Epidermal melanocyte (primary cell): Measurements from ENCODE around the gene TXLNA.
A peak's percentile ranks its signal among the peaks of the same experiment; 100 is the strongest.

ENCODE experiments used
- DNase-seq: peaks from one replicate; pipeline ENCODE4 v3.0.0; 2011; ENCODE audit warnings: low spot score; ENCODE audit not compliant: insufficient read length

TXLNA gene

DNA sequence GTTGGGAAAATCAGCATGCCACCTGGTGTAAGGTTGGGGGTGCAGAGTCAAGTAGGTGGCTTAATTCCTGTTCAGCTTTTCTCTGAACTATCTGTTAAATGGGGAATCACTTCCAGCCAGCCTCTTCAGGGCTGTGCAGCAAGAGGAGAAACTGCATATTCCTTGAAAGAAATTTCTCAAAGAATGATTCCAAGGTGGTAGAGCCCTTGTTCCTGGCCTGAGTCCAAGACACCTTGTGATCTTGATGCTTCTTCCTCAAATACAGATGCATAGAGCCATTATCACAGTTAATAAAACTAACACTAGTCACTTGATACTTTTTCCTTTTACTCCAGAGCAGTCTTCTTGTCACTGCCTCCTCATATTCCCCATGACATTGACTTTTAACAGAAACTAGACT is 5.2 kb downstream of the TXLNA start:
- no peak for DNase-seq

DNA sequence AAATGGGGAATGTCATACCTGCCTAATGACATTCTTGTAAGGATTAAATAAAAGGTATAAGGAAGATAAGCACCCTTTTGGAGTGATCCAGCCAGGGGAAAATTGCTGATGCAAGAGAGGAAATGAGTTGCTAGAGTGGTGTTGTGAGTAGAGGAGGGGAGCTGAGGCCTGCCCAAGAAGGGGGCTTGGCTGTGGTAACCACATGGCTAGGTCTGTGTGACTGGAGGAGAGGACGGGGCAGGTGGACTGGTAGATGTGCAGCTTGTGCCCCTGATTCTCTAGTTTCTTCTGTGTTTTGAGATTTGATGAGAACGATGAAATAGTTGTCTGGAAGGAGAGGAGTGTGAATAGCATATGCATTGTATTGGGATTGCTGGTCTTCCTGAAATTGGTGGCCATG is 6.6 kb downstream of the TXLNA start:
- DNase-seq, result no peak

DNA sequence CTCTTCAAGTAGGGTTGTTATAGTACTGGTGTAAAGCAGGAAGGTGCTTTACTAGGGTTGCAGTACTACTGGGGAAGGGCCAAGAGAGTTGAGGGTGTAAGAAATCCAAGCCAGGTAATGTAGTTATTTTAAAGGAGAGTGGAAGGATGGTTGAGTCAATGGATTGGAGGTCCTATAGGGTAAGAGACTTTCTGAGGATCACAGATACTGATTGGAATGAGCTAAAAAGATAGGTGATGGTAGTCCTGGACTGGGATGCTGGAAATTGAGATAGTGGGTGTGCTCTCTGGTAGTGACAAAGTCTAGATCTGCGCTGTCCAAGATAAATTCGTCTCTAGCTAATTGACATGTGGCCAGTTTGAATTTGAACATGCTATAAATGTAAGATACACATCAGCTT is 7.0 kb downstream of the TXLNA start:
- no peak for DNase-seq

DNA sequence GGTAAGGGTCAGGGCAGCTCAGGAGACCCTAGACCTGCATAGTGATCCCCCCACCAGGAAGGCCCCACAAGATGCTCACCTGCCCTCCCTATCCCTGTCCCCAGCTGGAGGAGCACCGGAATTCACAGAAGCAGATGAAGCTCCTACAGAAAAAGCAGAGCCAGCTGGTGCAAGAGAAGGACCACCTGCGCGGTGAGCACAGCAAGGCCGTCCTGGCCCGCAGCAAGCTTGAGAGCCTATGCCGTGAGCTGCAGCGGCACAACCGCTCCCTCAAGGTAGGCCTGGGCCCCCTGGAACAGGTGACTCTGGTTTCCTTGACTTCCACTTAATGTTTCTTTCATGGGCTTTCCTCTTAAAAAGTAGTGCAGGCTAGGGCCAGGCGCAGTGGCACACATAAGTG is 8.4 kb downstream of the TXLNA start:
- no peak for DNase-seq

DNA sequence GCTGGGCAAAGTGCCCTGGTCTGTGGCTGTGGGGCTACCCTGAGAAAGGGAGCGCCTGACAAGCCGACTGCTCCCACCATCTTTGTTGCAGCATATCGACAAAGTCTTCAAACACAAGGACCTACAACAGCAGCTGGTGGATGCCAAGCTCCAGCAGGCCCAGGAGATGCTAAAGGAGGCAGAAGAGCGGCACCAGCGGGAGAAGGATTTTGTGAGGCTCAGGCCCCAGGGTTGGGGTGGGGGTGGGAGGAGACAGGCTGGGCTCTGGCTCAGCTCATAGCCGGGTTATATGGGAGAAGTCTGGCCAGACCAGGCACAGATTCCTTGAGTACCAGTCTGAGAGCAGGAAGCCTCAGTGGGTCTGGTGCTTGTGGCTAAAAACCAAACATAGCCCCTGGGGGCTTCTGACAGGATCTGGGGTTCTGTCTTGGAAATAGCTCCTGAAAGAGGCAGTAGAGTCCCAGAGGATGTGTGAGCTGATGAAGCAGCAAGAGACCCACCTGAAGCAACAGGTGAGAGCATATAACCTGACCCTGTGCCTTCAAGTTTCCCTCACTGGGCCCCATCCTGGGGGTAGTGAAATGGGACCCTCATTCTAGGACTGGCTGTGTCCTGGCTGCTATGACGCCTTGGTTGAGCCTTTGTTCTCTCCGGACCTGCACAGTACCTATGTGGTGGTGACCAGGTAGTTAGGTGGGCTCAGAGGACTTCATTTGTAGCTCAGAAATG is 12.9 kb downstream of the TXLNA start:
- DNase-seq, result no peak

DNA sequence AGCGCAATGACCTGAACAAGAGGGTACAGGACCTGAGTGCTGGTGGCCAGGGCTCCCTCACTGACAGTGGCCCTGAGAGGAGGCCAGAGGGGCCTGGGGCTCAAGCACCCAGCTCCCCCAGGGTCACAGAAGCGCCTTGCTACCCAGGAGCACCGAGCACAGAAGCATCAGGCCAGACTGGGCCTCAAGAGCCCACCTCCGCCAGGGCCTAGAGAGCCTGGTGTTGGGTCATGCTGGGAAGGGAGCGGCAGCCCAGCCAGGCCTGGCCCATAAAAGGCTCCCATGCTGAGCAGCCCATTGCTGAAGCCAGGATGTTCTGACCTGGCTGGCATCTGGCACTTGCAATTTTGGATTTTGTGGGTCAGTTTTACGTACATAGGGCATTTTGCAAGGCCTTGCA is 15.5 kb downstream of the TXLNA start:
- no peak for DNase-seq

DNA sequence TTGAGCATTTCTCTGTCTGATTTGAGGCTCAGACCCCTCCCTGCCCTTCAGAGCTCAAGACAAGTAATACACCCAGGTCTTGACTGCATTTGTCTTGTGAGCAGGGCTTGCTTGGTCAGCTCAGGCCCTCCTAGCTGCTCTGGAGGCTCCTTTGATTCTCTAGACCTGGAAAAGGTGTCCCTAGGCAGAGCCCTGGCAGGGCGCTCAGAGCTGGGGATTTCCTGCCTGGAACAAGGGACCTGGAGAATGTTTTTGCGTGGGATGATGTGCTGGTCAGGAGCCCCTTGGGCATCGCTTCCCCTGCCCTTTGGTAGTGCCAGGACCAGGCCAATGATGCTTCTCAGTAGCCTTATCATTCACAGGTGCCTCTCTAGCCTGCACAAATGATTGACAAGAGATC is 16.1 kb downstream of the TXLNA start:
- no peak for DNase-seq

DNA sequence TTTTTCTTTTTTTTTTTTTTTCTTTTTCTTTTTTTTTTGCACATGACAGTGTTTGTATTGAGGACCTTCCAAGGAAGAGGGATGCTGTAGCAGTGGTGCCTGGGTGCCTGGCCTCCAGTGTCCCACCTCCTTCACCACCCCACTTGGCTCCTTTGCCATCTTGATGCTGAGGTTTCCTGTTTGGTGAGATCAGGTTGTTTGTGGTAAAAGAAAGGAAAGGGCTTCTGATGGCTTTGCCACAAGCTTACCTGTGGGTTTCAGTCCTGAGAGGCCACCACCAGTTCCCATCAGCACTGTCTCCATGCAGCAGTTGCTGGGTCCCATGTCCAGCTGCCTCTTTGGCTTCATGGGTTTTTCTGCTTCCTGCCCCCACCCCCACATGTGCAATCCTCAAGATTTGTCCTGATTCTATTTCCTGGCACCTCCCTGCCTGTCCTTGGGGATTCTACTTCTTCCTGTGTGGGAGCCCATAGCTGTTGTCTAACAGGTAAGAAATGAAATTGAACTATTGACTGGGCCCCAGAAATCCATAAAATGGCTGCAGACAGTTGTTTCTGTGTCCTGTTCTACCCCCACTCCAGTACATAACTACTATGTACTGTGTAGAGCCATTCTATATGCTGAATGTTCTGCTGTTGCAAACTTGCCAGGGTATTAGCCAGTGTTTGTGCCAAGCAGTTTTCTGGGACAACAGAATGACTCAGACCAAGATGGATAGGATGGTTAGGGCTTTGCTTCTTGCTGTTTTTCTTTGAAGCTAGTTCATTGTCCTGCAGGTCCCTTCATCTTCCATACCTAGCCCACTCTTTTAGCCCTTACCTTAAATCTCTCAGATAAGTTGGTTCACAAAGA is 16.7 kb downstream of the TXLNA start:
- no peak for DNase-seq

DNA sequence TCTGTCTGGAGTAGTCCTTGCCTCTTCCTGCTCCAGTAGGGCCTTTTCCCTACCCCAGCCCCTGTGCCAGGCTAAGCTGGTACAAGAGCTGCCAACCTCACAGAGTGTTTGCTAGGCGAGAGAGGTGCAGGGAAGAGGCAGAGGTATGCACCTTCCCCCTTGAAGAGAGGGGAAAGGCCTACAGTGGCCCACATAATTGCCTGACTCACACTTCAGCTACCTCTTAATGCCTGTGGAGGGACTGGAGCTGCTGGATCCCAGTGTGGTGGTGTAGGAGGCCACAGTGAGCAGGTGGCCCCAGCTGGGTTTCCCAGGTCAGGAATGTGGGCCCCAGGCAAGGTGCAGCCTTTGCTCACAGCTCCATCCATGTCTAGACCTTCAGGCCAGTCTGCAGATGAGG is 17.6 kb downstream of the TXLNA start:
- no peak for DNase-seq

DNA sequence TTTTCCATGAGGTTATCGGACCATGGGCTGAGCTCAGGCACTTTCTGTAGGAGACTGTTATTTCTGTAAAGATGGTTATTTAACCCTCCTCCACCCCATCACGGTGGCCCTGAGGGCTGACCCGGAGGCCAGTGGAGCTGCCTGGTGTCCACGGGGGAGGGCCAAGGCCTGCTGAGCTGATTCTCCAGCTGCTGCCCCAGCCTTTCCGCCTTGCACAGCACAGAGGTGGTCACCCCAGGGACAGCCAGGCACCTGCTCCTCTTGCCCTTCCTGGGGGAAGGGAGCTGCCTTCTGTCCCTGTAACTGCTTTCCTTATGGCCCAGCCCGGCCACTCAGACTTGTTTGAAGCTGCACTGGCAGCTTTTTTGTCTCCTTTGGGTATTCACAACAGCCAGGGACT is 18.4 kb downstream of the TXLNA start:
- DNase-seq, result no peak

DNA sequence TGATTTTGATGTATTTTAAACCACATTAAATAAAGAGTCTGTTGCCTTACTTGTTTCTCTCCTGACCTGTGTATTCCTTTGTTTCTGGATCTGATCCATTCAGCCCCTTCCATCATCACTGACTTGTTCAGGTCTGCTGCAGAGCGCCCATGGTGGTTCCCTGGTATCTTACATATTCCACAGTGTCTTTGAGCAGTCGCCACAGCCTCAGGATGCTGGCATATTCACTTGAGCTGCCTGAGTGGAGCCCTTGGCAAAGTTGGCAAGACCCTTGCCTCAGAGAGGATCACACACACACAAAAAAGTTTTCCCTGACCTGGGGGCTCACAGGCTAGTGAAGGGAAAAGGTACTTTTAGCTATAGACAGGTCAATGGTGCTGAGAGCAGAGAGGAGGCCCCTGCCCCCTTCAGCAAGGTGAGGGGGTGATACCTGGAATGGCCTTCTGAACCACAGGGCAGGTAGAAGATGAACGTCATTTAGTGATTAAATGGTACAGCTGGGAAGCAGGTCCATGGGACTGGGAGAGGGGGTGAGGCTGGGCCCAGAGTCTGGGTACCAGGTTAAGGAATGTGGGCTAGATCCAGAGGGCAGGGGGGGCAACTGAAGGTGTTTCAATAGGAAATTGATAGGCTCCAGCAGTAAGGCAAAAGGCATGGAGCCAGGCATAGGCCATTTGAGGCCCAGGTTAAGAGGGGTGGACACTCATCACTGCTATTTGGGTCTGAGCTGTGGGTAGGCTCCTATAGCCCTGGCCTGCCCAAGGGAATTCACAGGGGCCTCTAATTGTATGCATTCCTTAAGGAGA is 19.0 kb downstream of the TXLNA start:
- DNase-seq, result no peak

DNA sequence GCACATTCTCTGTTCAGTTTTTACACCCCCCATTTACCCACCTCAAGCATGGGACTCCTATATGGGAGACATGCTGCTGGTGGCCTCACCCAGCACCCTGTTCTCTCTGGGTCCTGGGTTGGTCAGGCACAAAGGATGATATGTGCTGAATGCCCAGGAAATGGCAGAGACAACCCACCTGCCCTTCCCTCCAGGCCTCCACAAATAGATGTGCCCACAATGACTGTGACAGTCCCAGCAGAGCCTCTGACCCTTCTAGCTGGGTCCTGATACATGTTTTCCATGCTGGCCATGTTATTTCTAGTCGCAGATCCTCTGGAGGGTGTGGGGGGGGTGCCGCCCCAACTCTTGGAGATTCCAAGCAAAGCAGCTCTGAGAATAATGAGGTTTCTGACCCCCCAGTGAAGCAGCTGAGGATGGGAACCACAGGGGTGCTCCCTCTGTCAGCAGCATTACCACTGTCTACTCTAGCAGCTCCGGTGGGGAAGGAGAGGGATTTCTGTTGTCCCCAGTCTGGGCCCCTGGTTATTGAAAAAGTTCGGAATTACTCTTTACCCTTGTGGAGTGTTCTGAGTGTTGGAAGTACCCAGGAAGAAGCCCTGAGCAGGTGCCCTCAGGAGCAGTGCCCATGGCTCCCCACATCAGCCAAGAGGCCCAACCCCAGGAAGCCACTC is 19.7 kb downstream of the TXLNA start:
- no peak for DNase-seq

DNA sequence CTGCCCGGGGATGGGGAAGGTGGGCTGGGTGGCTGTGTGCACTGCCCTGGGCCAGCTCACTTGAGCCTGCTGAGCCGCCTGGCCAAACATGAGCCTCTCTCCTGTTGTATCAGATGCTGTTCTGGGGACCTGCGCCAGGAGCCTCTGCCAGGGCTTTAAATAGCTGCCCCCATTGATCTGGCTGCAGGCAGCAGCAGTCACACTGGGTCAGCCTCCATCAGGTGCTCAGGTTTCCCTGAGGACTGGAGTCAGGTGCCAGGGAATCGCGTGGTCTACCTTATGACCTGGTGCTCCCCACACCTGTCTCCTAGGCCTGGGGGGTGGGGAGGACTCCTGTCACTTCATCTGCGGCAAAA is 20.2 kb downstream of the TXLNA start:
- no peak for DNase-seq

DNA sequence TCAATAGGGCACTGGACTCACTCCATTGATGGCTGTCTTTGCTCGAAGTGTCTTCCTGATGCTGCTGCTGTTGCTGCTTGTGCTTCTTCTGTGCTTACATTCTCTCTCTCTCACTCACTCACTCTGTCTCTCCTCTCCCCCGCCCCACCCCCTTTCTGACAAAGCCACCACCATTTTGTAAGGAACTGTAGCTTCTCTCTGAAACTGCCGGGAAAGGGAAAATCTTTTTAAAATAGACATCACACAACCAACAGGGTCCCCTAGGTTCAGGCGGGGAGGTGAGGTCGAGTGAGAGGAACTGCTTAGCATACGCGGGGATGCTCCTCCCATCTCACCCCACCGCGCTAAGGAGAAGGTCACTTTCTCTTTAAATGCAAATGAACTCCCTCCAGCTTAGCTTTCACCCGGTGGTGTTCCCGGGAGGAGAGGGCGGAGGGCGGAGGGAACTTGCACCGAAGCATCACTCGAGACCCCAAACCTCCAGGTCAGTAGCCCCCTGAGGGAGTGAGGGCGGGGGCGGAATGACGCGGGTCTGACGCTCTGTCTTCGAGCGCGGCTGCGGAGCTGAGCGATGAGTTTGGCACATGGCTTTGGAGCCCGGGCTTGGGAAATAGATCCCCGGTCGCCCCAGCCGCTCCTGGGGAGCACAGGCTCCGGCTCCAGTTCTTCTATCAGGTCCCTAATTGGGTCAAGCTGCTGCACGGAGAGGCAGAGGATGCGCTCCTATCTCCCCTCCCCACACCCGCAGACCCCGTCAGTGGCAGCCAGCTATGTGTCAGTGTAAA is 20.9 kb downstream of the TXLNA start, which contains the start of gene CCDC28B:
Gene CCDC28B, plus strand, starts transcription at position 370 of the 785 bp plus-strand sequence. CDS start 1,341 bp downstream, outside the sequence.
- DNase-seq, result peak; percentile 64

DNA sequence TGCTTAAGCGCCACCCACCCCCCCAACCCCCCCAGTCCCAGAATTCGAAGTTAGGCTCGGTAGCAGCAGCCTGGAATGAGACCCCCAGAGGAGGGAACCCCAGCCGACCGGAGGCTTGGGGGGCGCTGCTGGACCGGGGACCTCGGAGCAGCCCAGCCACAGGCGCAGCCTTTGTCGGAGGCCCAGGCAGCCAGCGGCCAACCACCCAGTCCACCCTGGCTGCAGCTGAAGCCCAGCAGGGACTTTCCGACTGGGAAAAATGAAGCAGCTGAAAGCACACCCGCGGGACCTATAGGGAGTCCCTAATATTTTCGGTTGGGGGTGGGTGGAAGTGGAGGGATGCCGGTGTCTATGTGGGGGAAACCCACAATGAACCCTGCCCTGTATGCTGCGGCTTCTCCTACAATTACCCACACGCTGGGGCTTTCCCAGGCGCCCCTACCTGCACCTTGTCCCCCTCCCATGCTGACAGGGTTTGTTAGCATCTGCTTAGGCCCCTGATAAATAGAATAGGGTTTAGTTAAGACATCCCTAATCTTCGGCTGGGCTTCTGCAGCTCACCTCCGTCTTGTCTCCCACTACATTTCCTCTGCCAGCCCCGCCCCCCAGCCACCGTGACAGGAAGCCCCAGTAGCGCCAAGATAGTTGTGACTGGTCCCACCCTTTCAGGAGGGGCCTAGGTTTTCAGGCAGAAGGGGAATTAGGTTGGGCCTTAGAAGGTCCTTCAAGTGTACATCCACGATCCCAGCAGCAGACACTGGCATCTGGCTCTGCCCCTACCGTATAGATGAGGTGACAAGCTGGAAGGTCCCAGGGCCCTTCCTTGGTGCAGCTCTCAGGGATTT is 21.8 kb downstream of the TXLNA start:
- no peak for DNase-seq

DNA sequence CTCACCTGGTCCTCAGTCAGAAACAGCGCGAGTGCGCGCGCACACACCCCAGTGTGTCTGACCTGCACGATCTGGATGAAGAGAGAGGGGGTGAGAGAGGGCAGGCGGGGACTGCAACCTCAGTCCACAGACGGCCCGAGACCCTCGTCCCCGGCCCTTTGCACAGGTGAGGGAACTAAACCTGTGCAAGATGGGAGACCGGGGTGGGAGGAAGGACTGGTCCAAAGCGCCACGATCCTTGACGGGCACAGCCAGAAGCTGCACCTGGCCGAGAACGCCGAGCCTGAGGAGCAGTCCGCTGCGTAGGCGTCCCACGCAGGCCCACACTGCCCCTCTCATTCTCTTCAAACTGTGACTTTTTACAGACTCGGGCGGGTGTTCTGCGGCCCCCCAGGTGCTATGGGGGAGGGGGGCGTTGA is 25.5 kb downstream of the TXLNA start:
- no peak for DNase-seq

DNA sequence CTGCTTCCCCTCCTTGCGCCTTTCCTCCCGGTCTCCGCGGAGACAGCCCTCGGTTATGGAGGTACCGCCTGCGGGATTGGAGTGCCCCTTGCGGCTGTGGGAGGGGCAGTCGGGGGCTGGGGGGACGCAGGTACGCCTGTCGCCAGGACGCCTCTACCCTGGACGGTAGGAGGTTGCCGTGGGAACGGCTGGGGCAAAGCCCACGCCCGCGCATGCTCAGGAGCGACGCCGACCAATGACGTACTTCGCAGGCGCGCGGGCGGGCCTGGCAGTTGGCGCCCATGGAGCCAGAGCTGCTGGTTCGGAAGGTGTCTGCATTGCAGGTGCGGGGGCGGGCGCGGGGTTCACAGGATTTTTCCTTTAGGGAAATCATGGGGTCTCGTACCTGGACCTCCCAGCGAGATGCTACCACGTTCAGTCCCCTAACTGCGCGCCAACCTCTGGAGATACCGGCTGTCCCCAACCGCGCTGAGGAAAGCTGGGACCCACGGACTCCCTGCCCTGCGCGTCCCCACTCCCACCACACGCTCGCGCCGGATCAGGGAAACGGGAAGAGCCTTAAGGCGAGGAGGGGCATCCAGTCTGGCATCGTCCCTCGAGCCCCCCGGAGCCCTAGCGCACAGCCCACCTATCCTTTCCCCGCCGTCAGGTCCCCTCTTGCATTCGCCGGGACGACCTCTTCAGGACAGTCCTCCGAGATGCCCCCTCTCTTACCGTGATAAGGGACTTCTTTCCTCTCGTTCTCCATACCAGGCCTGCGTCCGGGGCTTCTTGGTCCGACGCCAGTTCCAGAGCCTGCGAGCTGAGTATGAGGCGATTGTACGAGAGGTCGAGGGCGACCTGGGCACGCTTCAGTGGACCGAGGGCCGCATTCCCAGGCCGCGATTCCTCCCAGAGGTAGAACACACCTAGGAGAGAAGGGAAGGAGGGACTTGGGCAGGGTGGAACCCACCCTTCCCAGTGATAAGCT is 26.2 kb downstream of the TXLNA start, which contains the start of gene IQCC:
Gene IQCC, plus strand, starts transcription at position 271 of the 970 bp plus-strand sequence. Its CDS starts 11 bp downstream, at position 282.
- DNase-seq, result peak; percentile 80

DNA sequence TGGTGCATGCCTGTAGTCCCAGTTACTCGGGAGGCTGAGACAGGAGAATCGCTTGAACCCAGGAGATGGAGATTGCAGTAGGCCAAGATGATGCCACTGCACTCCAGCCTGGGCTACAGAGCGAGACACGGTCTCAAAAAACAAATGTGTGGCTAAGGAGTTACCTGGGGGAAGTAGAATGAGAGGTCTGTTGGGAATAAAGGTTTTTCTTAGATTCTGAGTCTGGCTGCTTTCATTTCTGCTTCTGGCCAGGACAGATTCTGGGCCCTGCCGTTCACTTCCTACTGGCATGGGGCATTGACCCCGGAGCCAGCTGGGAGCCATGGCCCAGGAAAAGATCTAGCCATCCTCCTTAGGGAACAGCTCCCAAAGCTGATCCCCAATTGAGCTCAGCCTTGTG is 29.0 kb downstream of the TXLNA start:
- no peak for DNase-seq
